K562 (cell line): Measurements from ENCODE around the gene NEU1. TPM values are rescaled to one million over a fixed set of nuclear protein-coding genes. Genes with fewer than 3 reads are reported as not detected.

Experiments used
- CREBBP ChIP-seq: IDR thresholded peaks from one replicate; pipeline ENCODE4 v1.6.1; 2012; ENCODE audit warnings: low read depth, mild to moderate bottlenecking, control low read depth, inconsistent platforms, low read length
- ETV5 ChIP-seq: sonication (generic); formaldehyde crosslinking; IDR thresholded peaks from 2 replicates; pipeline ENCODE4 v1.4.0; 2020; ENCODE audit warnings: low read depth, mild to moderate bottlenecking, missing genetic modification reagents
- KLF1 ChIP-seq: fragments of 450-650 bp; IDR thresholded peaks from 2 replicates; pipeline ENCODE4 v1.6.1; 2016; ENCODE audit warnings: missing genetic modification characterization, missing compliant biosample characterization
- NONO ChIP-seq, 2 experiments: fragments of 200-400 bp in 1 of 2; fragments of 450-650 bp in 1 of 2; formaldehyde crosslinking in 1 of 2; IDR thresholded peaks; 2 replicates each; pipeline ENCODE4 v1.6.1; 2017; ENCODE audit warnings: low read depth in 2 of 2, mild to moderate bottlenecking in 2 of 2, moderate library complexity in 2 of 2, low read length in 1 of 2
- NR1H2 ChIP-seq: sonication (generic); formaldehyde crosslinking; IDR thresholded peaks from 2 replicates; pipeline ENCODE4 v1.4.0; 2020; ENCODE audit warnings: mild to moderate bottlenecking, missing genetic modification reagents
- PCBP1 ChIP-seq: fragments of 200-400 bp; formaldehyde crosslinking; IDR thresholded peaks from 2 replicates; pipeline ENCODE4 v1.6.1; 2018; ENCODE audit warnings: mild to moderate bottlenecking, low read depth, low read length; ENCODE audit not compliant: poor library complexity, severe bottlenecking
- POLR2B ChIP-seq: fragments of 450-650 bp; IDR thresholded peaks from 2 replicates; pipeline ENCODE4 v1.6.1; 2018; ENCODE audit warnings: low read depth; ENCODE audit not compliant: partially characterized antibody
- RBM22 ChIP-seq: fragments of 200-400 bp; formaldehyde crosslinking; IDR thresholded peaks from 2 replicates; pipeline ENCODE4 v1.6.1; 2018; ENCODE audit warnings: low read length, low read depth; ENCODE audit not compliant: poor library complexity, severe bottlenecking
- RREB1 ChIP-seq: fragments of 250-450 bp; sonication (Bioruptor Pico); IDR thresholded peaks from 2 replicates; pipeline ENCODE4 v1.4.0; 2020
- SP1 ChIP-seq: sonication (generic); formaldehyde crosslinking; IDR thresholded peaks from 2 replicates; pipeline ENCODE4 v1.8.1; 2022; ENCODE audit warnings: mild to moderate bottlenecking, missing genetic modification reagents
- TSHZ1 ChIP-seq: fragments of 250-450 bp; sonication (Bioruptor Pico); IDR thresholded peaks from 2 replicates; pipeline ENCODE4 v1.4.0; 2020; ENCODE audit warnings: mild to moderate bottlenecking, moderate library complexity
- ZNF133 ChIP-seq: fragments of 250-450 bp; sonication (Bioruptor Pico); IDR thresholded peaks from 2 replicates; pipeline ENCODE4 v1.4.0; 2020; ENCODE audit warnings: mild to moderate bottlenecking
- ZNF316 ChIP-seq: fragments of 450-650 bp; IDR thresholded peaks from 2 replicates; pipeline ENCODE4 v1.6.1; 2016
- ZNF511 ChIP-seq: sonication (generic); formaldehyde crosslinking; IDR thresholded peaks from 2 replicates; pipeline ENCODE4 v1.8.0; 2022; ENCODE audit warnings: mild to moderate bottlenecking, missing genetic modification reagents
- ZNF512 ChIP-seq: IDR thresholded peaks from 2 replicates; pipeline ENCODE4 v1.6.1; 2016; ENCODE audit warnings: missing genetic modification characterization, missing compliant biosample characterization
- polyA plus RNA-seq, 8 experiments: library from polyadenylated mRNA; depleted of rRNA in 4 of 8; stranded (reverse) in 5 of 8; unstranded in 3 of 8; fragments of >200 nt; fragmentation: Nextera tagmentation in 2 of 8; fragmentation: Illumina TruSeq in 1 of 8; extraction: Ambion mirVana in 2 of 8; extraction: Trizol in 1 of 8; gene quantifications; 2 replicates each; pipeline versions ENCODE4 v1.2.1 to v1.2.3, GENCODE V29; 2011 to 2014; ENCODE audit warnings: inconsistent platforms in 1 of 8, missing spikeins in 1 of 8
- total RNA-seq, 7 experiments: library from RNA; depleted of rRNA in 6 of 7; stranded (reverse); fragments of >200 nt in 6 of 7; fragmentation: Illumina TruSeq in 2 of 7; extraction: Trizol in 2 of 7; gene quantifications; 2 replicates each; pipeline versions ENCODE4 v1.2.1 to v1.2.3, GENCODE V29; 2011 to 2021; ENCODE audit warnings: low replicate concordance in 1 of 7

Gene NEU1
- total and polyA plus RNA-seq, 9 of the 15 experiments (the other 6 are each of a cell fraction or from before 2014, with no cell fraction given), result 14.8 to 67.8 (median 51.0) TPM

- TF ChIP-seq RREB1 (0 out of 2 replicates have a peak, but pooled peaks have one; percentile 63), ZNF316 (no peak), ZNF512 (tag) (no peak), TSHZ1 (CRISPR knock-in tag) (no peak), ETV5 (CRISPR knock-in tag) (no peak), RBM22 (peak; percentile 58), POLR2B (peak; percentile 22), CREBBP (no peak), NR1H2 (CRISPR knock-in tag) (peak; percentile 85; the same call in 1 of the 2 replicates), ZNF133 (CRISPR knock-in tag) (no peak), KLF1 (tag) (peak; percentile 49; the same call in 1 of the 2 replicates), NONO (IDR thresholded peaks at IDR 0.05; ENCODE audit: low read depth in 2 of 2, low read length in 1 of 2) (peak; percentile 14 to 72; a peak in 2 of 4 replicates), PCBP1 (peak; percentile 79), ZNF511 (CRISPR knock-in tag) (no peak), SP1 (CRISPR knock-in tag) (no peak; the same call in 1 of the 2 replicates)
Observed at GRCh38 chr6:31901953-31902643, 39.5 kb upstream of the NEU1 start, which contains the start of gene ZBTB12 (continued).
